HG02970 (cell line): ENCODE data around the gene CYP39A1.

Experiments
- ATAC-seq: cut with Tn5 transposase; IDR thresholded peaks from one replicate; pipeline ENCODE4 v1.9.1; 2021; ENCODE audit warnings: mild to moderate bottlenecking, moderate library complexity, moderate number of reproducible peaks; ENCODE audit not compliant: unreplicated experiment, low FRiP score

Gene CYP39A1

DNA sequence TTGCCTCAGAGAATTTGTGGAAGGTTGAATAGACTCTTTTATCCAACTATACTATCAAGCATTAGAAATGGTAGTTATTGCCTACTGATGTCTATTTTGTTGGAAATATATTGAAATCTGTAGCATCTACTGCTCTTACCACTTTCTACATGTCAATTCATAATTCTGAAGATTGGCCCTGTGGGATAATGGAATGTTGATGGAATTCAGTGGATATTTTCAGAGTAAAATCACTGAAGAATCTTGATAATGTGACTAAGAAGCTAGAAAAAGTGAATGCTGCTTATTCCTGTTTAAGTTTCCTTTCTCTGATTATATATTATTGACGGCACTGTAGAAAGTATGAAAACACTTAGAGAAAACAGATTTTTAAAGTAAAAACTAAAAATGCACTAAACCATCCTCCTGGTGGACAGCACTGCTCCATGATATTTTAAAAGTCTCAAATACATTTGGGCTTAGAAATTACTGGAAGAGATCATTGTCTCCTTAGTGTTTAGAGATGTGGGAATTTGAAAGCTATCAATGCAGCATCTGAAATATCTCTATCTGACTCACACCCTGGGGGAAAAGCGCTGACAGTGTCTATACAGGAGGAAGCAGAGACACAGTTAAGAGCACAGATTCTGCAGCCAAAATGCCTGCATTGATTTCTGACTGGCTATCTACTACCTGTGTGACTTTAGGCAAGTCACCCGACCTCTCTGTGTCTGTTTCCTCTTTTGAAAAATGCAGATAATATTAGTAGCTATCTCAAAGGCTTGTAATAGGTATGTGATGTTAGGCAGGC, 123.5 kb downstream of the CYP39A1 start:
- ATAC-seq: no peak

DNA sequence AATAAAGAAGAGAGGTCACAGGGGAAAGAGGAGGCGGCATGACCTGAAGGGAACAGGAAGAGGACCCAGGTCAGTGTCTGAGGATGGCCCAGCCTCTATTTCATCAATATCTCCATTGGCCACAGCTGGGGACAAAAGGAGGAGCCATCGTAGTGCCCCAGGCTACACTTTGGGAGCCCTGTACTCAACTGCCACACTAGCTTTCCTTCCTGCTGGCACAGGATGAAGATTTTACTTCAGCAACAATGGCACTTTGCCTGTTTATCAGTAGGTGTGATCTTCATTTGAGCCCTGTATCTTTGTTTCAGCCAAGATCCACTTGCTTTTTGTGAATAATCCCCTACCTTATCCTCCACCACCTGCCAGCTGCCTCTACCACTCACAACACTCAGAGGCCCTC, 126.0 kb downstream of the CYP39A1 start:
- no peak for ATAC-seq

DNA sequence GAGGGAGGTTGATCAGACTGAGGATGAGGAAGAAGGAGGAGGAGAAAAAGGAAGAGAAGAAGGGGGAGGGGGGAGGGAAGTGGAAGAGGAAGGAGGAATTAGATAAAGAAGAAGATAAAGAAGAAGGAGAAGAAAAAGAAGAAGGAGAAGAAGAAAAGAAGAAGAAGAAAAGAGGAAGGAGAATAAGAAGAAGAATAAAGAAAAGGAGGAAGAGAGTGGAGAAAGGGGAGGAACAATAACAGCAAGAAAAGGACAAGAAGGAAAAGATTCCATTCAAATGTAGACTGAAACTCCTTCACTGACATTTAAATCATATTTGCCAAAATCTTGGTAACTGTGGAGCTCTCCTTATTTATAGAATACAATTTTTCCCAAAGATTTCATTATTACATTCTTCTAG, 127.0 kb downstream of the CYP39A1 start:
- no peak for ATAC-seq

DNA sequence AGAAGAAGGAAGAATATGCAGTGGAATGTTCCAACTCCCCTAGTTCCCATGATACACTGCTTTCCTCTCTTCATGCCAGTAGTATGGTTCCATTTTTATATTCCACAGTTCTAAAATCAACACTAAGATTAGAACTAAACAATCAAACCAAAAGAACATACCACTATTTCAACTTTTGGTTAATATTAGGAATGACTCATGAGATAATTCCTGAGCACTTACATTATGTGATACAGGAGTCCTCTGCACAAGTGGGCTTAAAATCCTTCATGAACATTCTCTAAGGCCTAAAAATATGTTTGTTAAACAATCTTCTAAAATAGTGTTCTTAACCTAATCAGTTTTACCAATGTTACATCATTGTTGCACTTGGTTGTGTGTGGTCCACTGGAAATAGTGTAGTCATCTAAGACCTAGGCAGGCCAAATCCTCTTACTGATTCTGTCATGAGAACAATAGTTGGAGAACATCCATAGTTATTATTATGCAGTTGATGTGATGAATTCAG, 131.1 kb downstream of the CYP39A1 start:
- ATAC-seq: no peak

GRCh38 chr6:46517202-46517601, 135.4 kb downstream of the CYP39A1 start:
- ATAC-seq: no peak

GRCh38 chr6:46513533-46513932, 139.1 kb downstream of the CYP39A1 start:
- no peak for ATAC-seq

DNA sequence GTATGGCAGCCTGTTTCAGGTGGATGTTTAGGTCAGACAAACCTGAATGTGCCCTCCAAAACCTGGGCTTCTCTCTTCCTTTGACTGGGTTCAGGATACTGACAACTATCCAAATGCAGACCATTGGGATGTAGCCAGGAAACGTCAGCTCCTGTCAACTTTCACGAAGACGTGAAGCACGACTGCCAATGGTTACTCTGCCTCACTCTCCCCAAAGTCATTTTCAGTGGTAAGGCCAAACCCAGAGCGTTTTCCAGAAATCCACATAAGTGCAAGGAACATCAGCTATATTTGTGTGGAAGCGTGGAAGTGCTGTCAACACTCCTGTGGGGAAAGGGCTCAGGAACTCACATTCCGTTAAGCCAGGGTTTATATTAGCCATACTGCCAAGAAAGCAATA, 141.3 kb downstream of the CYP39A1 start:
- no peak for ATAC-seq

DNA sequence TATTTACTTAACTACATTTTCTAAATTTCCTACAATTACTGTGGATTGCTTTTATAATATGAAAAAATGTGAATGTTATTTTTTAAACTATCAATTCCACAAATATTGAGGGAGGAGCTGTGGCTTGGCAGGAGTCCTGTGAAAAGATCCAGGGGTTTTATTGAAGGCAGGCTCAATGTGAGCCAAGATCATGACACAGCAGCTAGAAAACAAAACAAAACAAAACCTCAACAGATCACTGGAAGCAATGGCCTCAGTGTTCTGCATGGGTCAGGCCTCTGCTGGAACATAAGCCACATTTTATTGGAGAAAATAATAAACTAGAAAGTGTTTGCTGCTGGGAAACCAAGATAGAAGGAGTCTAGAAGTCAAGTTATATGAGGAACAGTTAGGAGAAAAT, 142.0 kb downstream of the CYP39A1 start:
- ATAC-seq: no peak

DNA sequence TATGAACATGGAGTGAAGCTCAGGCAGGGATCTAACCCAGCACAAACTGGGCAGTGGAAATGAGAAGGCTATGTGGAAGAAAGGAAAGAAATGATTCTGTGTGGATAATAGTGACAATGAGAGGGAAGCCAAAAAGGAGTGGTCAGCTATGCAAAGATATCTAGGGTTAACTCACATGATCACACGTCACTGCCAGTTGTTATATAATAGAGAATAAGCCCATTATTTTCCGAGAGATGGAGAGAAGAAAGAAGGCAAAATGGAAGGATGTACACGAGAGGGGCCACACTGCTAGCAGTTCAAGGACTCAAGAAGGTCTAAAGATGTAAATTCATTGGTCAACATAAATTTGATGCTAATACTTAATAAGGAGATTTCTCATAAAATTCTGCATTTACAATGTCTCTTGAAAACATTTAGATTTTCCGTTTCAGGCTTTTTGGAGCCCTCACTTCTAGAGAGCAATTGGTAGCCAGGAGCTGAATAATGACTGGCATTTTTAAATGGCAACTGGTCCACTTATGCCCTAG, 142.6 kb downstream of the CYP39A1 start:
- ATAC-seq: no peak

DNA sequence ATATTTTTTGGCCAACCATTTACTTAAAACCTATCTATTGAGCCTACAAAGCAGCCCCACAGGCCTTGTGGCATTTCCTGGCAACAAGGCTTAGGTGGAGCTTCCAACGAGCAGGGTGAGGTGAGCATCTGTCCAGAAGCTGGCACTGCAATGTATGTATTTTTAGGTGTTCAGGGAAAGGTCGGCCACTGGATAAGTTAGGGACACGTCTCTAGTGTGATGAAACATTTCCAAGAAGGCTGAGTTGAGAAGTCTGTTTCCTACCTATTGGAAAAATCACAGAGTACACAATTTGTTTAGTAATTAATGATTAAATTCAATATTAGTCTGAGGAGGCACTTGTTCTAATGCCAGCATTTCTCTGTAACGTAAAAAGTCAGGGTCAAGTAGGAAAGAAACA, 143.6 kb downstream of the CYP39A1 start:
- ATAC-seq: no peak

DNA sequence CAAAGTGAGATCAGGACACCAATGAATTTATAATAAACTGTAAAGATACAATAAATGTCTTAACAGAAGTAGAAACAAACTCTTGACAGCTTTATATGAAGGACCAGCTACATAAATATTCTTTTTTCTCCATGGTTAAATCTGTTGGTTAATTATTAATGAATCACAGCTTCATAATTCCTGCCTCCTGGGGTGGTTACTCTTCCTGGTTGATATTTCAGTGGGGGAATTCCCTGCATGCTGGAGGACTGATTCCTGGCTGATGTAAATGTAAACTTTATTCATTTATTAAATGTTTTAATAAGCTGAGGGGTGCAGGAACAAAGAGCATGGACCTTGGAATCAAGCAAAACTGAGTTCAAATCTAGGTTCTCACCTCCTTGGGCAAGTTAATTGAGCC, 145.2 kb downstream of the CYP39A1 start:
- ATAC-seq: no peak

DNA sequence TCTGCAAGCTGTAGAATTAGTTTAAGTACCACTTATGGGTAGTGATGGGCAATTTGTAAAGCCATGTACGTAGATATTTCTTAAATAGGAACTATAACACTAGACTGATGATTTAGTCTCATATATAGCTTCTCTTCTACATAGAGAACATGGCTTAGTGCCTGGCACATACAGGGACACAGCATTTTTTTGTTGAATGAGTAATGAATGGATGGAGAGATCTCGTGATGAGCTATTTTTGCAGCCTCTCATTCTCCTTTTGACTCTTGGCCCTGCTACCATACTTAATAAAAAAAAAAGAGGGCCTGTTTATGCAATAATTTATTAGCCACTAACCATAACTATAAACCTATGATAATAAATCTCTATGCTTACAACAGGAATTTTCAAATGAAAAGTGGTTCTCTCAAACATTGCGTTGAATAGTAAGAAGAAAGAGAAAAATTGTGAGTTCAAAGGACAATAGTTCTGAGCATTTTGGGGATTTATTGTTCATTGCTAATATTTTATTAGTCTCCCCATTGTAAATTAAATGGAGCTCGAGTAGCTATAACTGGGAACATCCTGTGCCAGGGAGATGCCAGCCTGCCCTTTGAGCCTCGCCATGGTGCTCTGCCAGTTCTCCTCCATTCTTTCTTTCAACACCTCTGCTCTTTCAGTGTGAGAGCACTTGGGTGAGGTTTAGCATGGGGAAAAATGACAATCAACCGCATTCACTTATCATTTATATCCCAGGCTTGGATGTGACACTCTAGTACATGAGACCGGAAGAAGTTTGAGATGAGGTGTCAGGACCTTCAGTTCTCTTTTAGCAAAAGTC, 146.7 kb downstream of the CYP39A1 start:
- ATAC-seq: no peak

DNA sequence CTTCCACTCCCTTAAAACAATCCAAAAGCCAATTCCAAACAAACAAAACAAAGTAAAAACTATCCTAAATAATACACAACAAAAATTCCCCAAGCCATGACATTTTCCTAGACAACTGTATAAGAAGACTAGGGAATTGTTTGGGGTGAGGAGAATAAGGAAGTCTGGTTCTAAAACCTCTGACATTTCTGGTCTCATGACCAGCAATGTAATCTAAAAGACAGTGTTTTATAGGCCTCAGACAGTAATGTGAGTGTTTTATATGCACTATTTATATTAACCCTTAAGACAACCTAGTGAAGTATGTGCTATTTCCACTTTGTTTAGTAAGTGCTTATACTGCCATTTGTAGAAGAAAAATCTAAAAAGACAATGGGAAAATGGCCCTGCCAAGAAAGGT, 148.4 kb downstream of the CYP39A1 start:
- no peak for ATAC-seq

GRCh38 chr6:46502486-46503119, 150.0 kb downstream of the CYP39A1 start:
- ATAC-seq: no peak

DNA sequence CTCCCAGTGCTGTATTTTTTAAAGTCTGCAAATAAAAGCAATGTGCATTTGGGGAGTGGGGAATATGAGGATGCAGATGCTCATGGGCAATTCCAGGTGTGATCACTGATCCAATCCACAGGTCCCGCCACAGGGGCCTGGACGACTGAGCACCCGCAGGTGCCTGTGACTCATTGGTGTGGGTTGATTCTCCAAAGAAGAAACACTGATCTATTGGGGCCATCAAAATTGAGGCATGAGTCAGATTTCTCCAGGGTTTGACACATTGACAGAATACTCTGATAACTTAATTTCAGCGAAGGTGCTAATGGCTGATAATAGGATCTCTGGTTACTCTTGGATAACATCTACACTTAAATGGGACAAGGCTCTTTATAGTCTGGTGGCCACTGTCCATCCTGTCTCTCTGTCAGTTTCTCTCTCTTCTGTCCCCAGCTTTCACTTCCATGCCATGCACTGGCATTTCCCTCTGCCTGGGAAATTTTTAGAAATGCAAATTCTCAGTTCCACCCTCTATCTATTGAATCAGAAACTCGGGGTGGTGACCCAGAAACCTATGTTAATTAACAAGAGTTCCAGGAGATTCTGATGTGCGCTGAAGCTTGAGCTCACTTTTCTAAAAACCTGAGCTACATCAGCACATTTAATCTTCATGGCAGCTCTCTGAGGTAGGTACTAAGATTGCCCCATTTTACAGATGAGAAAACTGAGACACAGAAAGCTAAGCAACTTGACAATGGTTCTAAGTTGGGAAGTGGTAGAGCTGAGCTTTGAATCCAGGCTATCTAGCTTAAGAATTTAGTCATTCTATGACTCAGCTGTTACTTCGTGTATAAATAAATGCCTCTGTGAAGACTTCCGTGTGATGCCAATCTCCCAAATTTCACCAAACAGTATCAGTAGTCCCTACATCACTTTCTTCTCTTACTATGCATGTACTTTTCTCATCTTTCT, 151.2 kb downstream of the CYP39A1 start:
- ATAC-seq: no peak

GRCh38 chr6:46500382-46500781, 152.2 kb downstream of the CYP39A1 start:
- no peak for ATAC-seq
